B cell (primary cell): ENCODE results near the gene CSNK1G1. TPM values are rescaled to one million over a fixed set of nuclear protein-coding genes. Genes with fewer than 3 reads are reported as not detected.

Source experiments
- ATAC-seq: fragments of 200-7000 bp; cut with Tn5 transposase; one replicate; pipeline ENCODE4 v1.10.0; 2021; ENCODE audit warnings: low read depth, mild to moderate bottlenecking, moderate number of reproducible peaks, moderate library complexity
- CTCF ChIA-PET: fragments of 350-600 bp; sonication (Branson Sonifier 250); formaldehyde crosslinking; loops from one replicate; lab custom pipeline; 2021; ENCODE audit warnings: antibody characterized with exemption, inconsistent platforms; lab: Charles Lee
- POLR2A ChIA-PET: fragments of 350-600 bp; sonication (Branson Sonifier 250); formaldehyde crosslinking; loops from one replicate; lab custom pipeline; 2021; ENCODE audit warnings: antibody characterized with exemption; lab: Charles Lee
- DNase-seq: peaks from one replicate; pipeline ENCODE4 v3.0.0; 2013
- H2AFZ ChIP-seq: 2 replicates; pipeline ENCODE4 v1.6.1; 2012; ENCODE audit warnings: mild to moderate bottlenecking, low read depth, low read length; ENCODE audit not compliant: insufficient read depth, poor library complexity, severe bottlenecking
- H3K27ac ChIP-seq, 2 donors: 1 replicate in 1 of 2; 2 replicates in 1 of 2; pipeline ENCODE4 v1.5.1; 2012 to 2013; ENCODE audit warnings: low read length in 2 of 2, mild to moderate bottlenecking in 2 of 2, moderate library complexity in 1 of 2
- H3K27me3 ChIP-seq, 4 experiments: fragments of 200-600 bp in 1 of 4; sonication (generic) in 1 of 4; replicated peaks in 1 of 4; 1 replicate in 2 of 4; 2 replicates in 2 of 4; pipeline versions ENCODE4 v1.6.1 to v1.7.0; 2013 to 2016; ENCODE audit warnings: low read length in 3 of 4, mild to moderate bottlenecking in 2 of 4, mixed read lengths in 1 of 4, moderate library complexity in 1 of 4; ENCODE audit not compliant: insufficient read depth in 4 of 4, control insufficient read depth in 3 of 4; ENCODE audit errors: control extremely low read depth in 1 of 4
- H3K36me3 ChIP-seq, 2 experiments: replicated peaks in 1 of 2; 1 replicate in 1 of 2; 2 replicates in 1 of 2; pipeline versions ENCODE4 v1.6.1 to v1.7.1; 2013; ENCODE audit warnings: low read length in 1 of 2; ENCODE audit not compliant: insufficient read depth in 2 of 2, control insufficient read depth in 1 of 2; ENCODE audit errors: control extremely low read depth in 1 of 2, extremely low read depth in 1 of 2
- H3K4me1 ChIP-seq, 2 donors: fragments of 200-600 bp in 1 of 2; sonication (generic) in 1 of 2; 1 replicate in 1 of 2; 2 replicates in 1 of 2; pipeline versions ENCODE4 v1.5.1 to v1.6.1; 2013 to 2017; ENCODE audit warnings: low read length in 2 of 2; ENCODE audit not compliant: control insufficient read depth in 2 of 2, insufficient read depth in 2 of 2
- H3K4me2 ChIP-seq: replicated peaks from 2 replicates; pipeline ENCODE3; 2012; ENCODE audit warnings: mild to moderate bottlenecking, low read depth, low read length; ENCODE audit not compliant: poor library complexity, severe bottlenecking
- H3K4me3 ChIP-seq, 5 experiments: fragments of 200-600 bp in 1 of 5; sonication (generic) in 1 of 5; 1 replicate in 3 of 5; 2 replicates in 2 of 5; pipeline versions ENCODE4 v1.5.1 to v1.7.0; 2011 to 2016; ENCODE audit warnings: low read length in 4 of 5, mild to moderate bottlenecking in 4 of 5, low read depth in 2 of 5, control low read depth in 1 of 5, moderate library complexity in 1 of 5; ENCODE audit not compliant: insufficient read depth in 1 of 5; ENCODE audit errors: control extremely low read depth in 1 of 5, extremely low read depth in 1 of 5
- H3K79me2 ChIP-seq: fragments of 200-600 bp; sonication (generic); one replicate; pipeline ENCODE4 v1.6.0; 2016; ENCODE audit warnings: low read length; ENCODE audit not compliant: control insufficient read depth, insufficient read depth
- H3K9ac ChIP-seq: fragments of 200-600 bp; sonication (generic); 2 replicates; pipeline ENCODE4 v1.6.1; 2017; ENCODE audit warnings: mild to moderate bottlenecking, low read length, moderate library complexity
- H3K9me3 ChIP-seq, 3 donors: one replicate each; pipeline versions ENCODE4 v1.6.1 to v1.7.1; 2013; ENCODE audit warnings: low read length in 2 of 3; ENCODE audit not compliant: control insufficient read depth in 2 of 3, insufficient read depth in 1 of 3; ENCODE audit errors: control extremely low read depth in 1 of 3
- H4K20me1 ChIP-seq: 2 replicates; pipeline ENCODE4 v1.6.0; 2012; ENCODE audit warnings: mild to moderate bottlenecking, low read length; ENCODE audit not compliant: insufficient read depth, control insufficient read depth, poor library complexity, severe bottlenecking
- H3K27ac Mint-ChIP-seq: one replicate; pipeline ENCODE4 v1.8.0; 2021; ENCODE audit warnings: mixed read lengths
- H3K27me3 Mint-ChIP-seq: one replicate; pipeline ENCODE4 v1.8.0; 2021; ENCODE audit warnings: mixed read lengths
- H3K4me1 Mint-ChIP-seq: one replicate; pipeline ENCODE4 v1.8.0; 2021; ENCODE audit warnings: mixed read lengths
- H3K4me3 Mint-ChIP-seq: one replicate; pipeline ENCODE4 v1.8.0; 2021; ENCODE audit warnings: mixed read lengths
- H3K9me3 Mint-ChIP-seq: one replicate; pipeline ENCODE4 v1.8.0; 2022; ENCODE audit warnings: mixed read lengths; ENCODE audit not compliant: insufficient read depth
- EZH2 ChIP-seq: IDR thresholded peaks from 2 replicates; pipeline ENCODE4 v1.6.1; 2012; ENCODE audit warnings: borderline replicate concordance, low read depth, mild to moderate bottlenecking, moderate library complexity, low read length; ENCODE audit not compliant: insufficient read depth, poor library complexity, severe bottlenecking
- WGBS: methylation state at CpG from one replicate; pipeline ENCODE4 v1.1.5; 2013; ENCODE audit warnings: missing lambda C conversion rate; ENCODE audit not compliant: insufficient coverage; 5-methylcytosine and 5-hydroxymethylcytosine counted together
- intact Hi-C: fragments of 100-400 bp; cut with micrococcal nuclease; formaldehyde crosslinking; loops from one replicate; pipeline ENCODE4 v1.10.0; 2022
- polyA plus RNA-seq: library from polyadenylated mRNA; depleted of rRNA; stranded (reverse); fragments of >200 nt; gene quantifications from 2 replicates; pipeline ENCODE4 v1.2.3, GENCODE V29; 2012
- total RNA-seq, 2 donors: library from RNA; stranded (reverse); fragments of 120-200 nt in 1 of 2; gene quantifications; 1 replicate in 1 of 2; 2 replicates in 1 of 2; pipeline versions ENCODE4 v1.2.3 to v1.2.4, GENCODE V29; 2013 to 2022
- TF ChIP-seq, protein P1 (sequence below): fragments of 200-600 bp; IDR thresholded peaks from one replicate; pipeline ENCODE4 v1.8.0; 2022; ENCODE audit warnings: antibody characterized with exemption, mild to moderate bottlenecking

Gene CSNK1G1
- total and polyA plus RNA-seq, 2 donors (not counting 1 experiment from before 2014, with no cell fraction given): 5.2 to 40.3 TPM

- no peak overlapping the region for H2AFZ ChIP-seq
- no peak overlapping the region for H3K4me3 ChIP-seq
- H3K27ac ChIP-seq: no peak overlapping the region
- intact Hi-C loops: loop anchor here (2.0 to 10.0 kb wide), 3 partner anchors 76 to 1261 kb away; partner anchors contain the start of genes LACTB, SNX1 and ZNF609
- H3K9me3 ChIP-seq: no peaks in the 10 kb centered on the region
- Mint-ChIP-seq H3K9me3 (no peaks in the 10 kb centered on the region), H3K27me3 (no peaks in the 10 kb centered on the region), H3K4me1 (peaks cover 22% of the 10 kb centered on the region), H3K4me3 (no peak overlapping the region), H3K27ac (no peak overlapping the region)
- no peaks in the 10 kb centered on the region for H3K27me3 ChIP-seq
- peaks cover 21% of the 10 kb centered on the region for H3K79me2 ChIP-seq
- ChIA-PET CTCF (no interaction called here), POLR2A (interaction anchor here (0.7 kb wide), 1 partner anchor 380 kb away, joined by 3 read pairs; no protein-coding TSS in a partner anchor)
- 100% methylated on average over 3 of the region's 7 CpGs for WGBS
- H4K20me1 ChIP-seq: no peaks in the 10 kb centered on the region
- no peak overlapping the region for H3K4me2 ChIP-seq
- no peak for TF ChIP-seq EZH2
- TF ChIP-seq, protein P1, sequence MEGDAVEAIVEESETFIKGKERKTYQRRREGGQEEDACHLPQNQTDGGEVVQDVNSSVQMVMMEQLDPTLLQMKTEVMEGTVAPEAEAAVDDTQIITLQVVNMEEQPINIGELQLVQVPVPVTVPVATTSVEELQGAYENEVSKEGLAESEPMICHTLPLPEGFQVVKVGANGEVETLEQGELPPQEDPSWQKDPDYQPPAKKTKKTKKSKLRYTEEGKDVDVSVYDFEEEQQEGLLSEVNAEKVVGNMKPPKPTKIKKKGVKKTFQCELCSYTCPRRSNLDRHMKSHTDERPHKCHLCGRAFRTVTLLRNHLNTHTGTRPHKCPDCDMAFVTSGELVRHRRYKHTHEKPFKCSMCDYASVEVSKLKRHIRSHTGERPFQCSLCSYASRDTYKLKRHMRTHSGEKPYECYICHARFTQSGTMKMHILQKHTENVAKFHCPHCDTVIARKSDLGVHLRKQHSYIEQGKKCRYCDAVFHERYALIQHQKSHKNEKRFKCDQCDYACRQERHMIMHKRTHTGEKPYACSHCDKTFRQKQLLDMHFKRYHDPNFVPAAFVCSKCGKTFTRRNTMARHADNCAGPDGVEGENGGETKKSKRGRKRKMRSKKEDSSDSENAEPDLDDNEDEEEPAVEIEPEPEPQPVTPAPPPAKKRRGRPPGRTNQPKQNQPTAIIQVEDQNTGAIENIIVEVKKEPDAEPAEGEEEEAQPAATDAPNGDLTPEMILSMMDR: no peak
- ATAC-seq (no peak), DNase-seq (no peak)
- H3K9ac ChIP-seq: no peak overlapping the region
- peaks cover 14 to 22% of the 10 kb centered on the region in 2 donors for H3K4me1 ChIP-seq
- H3K36me3 ChIP-seq: no peaks in the 10 kb centered on the region
Measured at GRCh38 chr15:64386291-64386690, 30.3 kb upstream of the CSNK1G1 start.

- Mint-ChIP-seq H3K27ac (no peak overlapping the region), H3K9me3 (no peaks in the 10 kb centered on the region), H3K27me3 (no peaks in the 10 kb centered on the region), H3K4me3 (no peak overlapping the region), H3K4me1 (peaks cover 27% of the 10 kb centered on the region)
- Histone ChIP-seq H3K9ac (no peak overlapping the region), H3K79me2 (peaks cover 19% of the 10 kb centered on the region), H3K4me2 (no peak overlapping the region), H4K20me1 (no peaks in the 10 kb centered on the region), H3K4me3 (no peak overlapping the region), H2AFZ (no peak overlapping the region), H3K36me3 (no peaks in the 10 kb centered on the region), H3K4me1 (peaks cover 16 to 24% of the 10 kb centered on the region in 2 donors), H3K27me3 (no peaks in the 10 kb centered on the region), H3K9me3 (no peaks in the 10 kb centered on the region), H3K27ac (no peak overlapping the region)
- TF ChIP-seq, protein P1: no peak
- no peak for TF ChIP-seq EZH2
- CTCF ChIA-PET: no interaction called here
- ATAC-seq: no peak
- POLR2A ChIA-PET: no interaction called here
- DNase-seq: no peak
- intact Hi-C loops: loop anchor here (10.0 kb wide), 1 partner anchor 1259 kb away; the partner anchor contains the start of gene LACTB
- no CpG with 5 or more reads among the region's 2 CpGs for WGBS
Measured at GRCh38 chr15:64383760-64384159, 27.8 kb upstream of the CSNK1G1 start.
